CD4-positive, alpha-beta T cell treated with Interleukin-4 for 1 hour (primary cell): Measurements from ENCODE around the gene ABCA13.

ENCODE experiments used
- DNase-seq, 2 donors: peaks; one replicate each; pipeline ENCODE4 v3.0.0-alpha.2; 2020 to 2022

ABCA13 gene

GRCh38 chr7:48525736-48526732 is 354.8 kb downstream of the ABCA13 start:
- no peak for DNase-seq

GRCh38 chr7:48528646-48529045 is 357.4 kb downstream of the ABCA13 start:
- no peak for DNase-seq

GRCh38 chr7:48537561-48537960 is 366.3 kb downstream of the ABCA13 start:
- no peak for DNase-seq

- no peak for DNase-seq
These were observed 369.5 kb downstream of the ABCA13 start for GRCh38 chr7:48540746-48541145.

GRCh38 chr7:48548667-48549066 is 377.4 kb downstream of the ABCA13 start:
- DNase-seq: no peak

- DNase-seq: no peak
These were observed 380.4 kb downstream of the ABCA13 start for GRCh38 chr7:48551652-48552051.

- no peak for DNase-seq
These were observed 392.1 kb downstream of the ABCA13 start for GRCh38 chr7:48563334-48563733.

GRCh38 chr7:48575516-48575915 is 404.3 kb downstream of the ABCA13 start:
- DNase-seq: no peak

- DNase-seq: no peak
These were observed 416.2 kb downstream of the ABCA13 start for GRCh38 chr7:48587475-48587874.

GRCh38 chr7:48594349-48594748 is 423.1 kb downstream of the ABCA13 start:
- DNase-seq: no peak

- no peak for DNase-seq
These were observed 424.5 kb downstream of the ABCA13 start for GRCh38 chr7:48595756-48596155.

GRCh38 chr7:48610705-48611104 is 439.4 kb downstream of the ABCA13 start:
- DNase-seq: no peak

- no peak for DNase-seq
These were observed 440.7 kb downstream of the ABCA13 start for GRCh38 chr7:48611993-48612392.

- no peak for DNase-seq
These were observed 446.2 kb downstream of the ABCA13 start for GRCh38 chr7:48617508-48617907.

GRCh38 chr7:48617993-48618392 is 446.7 kb downstream of the ABCA13 start:
- no peak for DNase-seq

GRCh38 chr7:48621076-48621475 is 449.8 kb downstream of the ABCA13 start:
- DNase-seq: no peak

- DNase-seq: no peak
These were observed 455.9 kb downstream of the ABCA13 start for GRCh38 chr7:48627164-48627563.

GRCh38 chr7:48628793-48629349 is 457.6 kb downstream of the ABCA13 start:
- DNase-seq: no peak

- DNase-seq: no peak
These were observed 462.9 kb downstream of the ABCA13 start for GRCh38 chr7:48634116-48634632.

- no peak for DNase-seq
These were observed 464.5 kb downstream of the ABCA13 start for GRCh38 chr7:48635796-48636195.

GRCh38 chr7:48636391-48637015 is 465.2 kb downstream of the ABCA13 start:
- DNase-seq: no peak

GRCh38 chr7:48637382-48637781 is 466.1 kb downstream of the ABCA13 start:
- no peak for DNase-seq

- DNase-seq: no peak
These were observed 466.8 kb downstream of the ABCA13 start for GRCh38 chr7:48638041-48638440.
